ENCODE results near the gene CFAP251.

DNA sequence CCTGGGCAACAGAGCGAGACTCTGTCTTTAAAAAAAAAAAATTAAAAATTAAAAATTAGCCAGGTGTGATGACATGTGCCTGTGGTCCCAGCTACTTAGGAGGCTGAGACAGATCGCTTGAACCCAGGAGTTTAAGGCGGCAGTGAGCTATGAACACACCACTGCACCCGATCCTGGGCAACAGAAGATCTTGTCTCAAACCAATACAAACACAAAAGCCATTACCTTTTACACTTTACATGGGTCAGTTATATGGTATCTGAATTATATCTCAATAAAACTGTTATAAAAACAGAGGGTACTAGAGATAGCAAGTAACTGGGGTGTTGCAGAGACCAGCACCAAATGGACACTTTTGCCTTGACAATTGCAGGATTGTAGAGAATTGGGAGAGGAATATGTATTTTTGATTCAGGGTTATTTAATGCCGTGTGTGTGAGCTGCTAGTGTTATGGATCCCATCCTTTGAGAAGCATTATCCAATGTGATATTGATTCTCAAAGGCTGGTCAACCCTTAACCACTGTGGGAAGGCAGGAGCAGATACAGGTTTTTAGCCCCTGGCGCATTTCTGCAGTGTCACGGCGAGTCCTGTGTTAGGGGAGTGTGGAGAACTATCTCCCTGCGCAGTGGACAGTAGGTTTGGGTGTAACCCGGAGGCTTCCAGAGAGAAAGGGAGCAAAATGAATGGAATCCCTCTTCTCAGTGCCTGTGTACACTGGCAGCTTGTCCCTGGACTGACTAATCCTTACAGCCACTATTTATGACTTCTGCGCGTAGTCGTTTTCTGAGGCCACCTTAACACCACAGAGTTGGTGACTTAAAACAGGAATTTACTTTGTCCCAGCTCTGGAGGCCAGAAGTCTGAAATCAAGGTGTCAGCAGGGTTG, 25.5 kb upstream of the CFAP251 start:
- TF ChIP-seq POLR2AphosphoS5 (IDR thresholded peaks at IDR 0.05; ENCODE audit: low read depth, low read length): no peak
- TF ChIP-seq POLR2A (IDR thresholded peaks at IDR 0.05; ENCODE audit: low read depth, low read length): no peak
